Esophagus muscularis mucosa (tissue), 3 donors: ENCODE data around the gene KAZN.

Experiments
- CTCF ChIP-seq, 3 experiments: fragments of 200-600 bp in 2 of 3; fragments of 450-650 bp in 1 of 3; sonication (generic) in 2 of 3; IDR thresholded peaks; one replicate each; pipeline ENCODE4 v1.5.1; 2017 to 2019; ENCODE audit warnings: antibody characterized with exemption in 3 of 3, mild to moderate bottlenecking in 2 of 3, moderate library complexity in 1 of 3
- POLR2A ChIP-seq: fragments of 450-650 bp; IDR thresholded peaks from one replicate; pipeline ENCODE4 v1.6.1; 2017; ENCODE audit warnings: antibody characterized with exemption, moderate library complexity, mild to moderate bottlenecking, low read depth
- POLR2AphosphoS5 ChIP-seq, 2 donors: sonication (generic); formaldehyde crosslinking; IDR thresholded peaks; one replicate each; pipeline ENCODE4 v1.6.1; 2017; ENCODE audit warnings: antibody characterized with exemption in 2 of 2

GRCh38 chr1:14565090-14565489, 33.4 kb upstream of the KAZN start:
- no peak for TF ChIP-seq POLR2A
- no peak for TF ChIP-seq CTCF (IDR thresholded peaks at IDR 0.05)
- TF ChIP-seq POLR2AphosphoS5 (IDR thresholded peaks at IDR 0.05): no peak
